ENCODE measurements around the gene DTX4.
A peak's percentile ranks its signal among the peaks of the same experiment; 100 is the strongest.

Gene DTX4

DNA sequence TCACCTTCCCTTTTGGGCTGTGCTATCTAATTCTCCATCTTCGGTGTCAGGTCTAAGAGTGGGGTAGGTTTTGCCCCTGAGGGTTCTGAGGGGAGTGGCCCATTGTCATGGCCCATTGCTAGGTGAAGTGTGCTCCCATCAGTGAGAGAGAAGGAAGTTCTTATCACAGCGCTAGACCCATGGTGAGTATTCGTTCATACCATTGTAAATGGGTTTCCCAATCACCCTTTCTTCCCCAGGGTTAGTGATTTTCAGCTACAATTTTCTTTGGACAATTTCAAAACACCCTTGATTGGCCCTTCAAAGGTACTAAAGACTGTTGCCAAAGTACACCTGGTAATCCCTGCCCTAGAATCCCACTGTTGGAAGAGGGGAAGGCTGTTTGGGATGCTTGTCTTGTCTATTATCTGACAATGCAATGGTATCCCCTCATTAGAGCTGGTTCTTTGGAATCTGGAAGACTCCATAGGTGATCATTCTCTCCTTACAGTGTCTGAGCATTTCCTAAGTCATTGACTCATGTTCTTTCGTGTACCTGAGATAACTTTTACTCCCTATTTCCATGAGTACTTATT lies 20.6 kb downstream of the DTX4 start:
- no peak overlapping the region for H3K4me3 ChIP-seq (ENCODE audit: low read length)
- TF ChIP-seq, protein P1, sequence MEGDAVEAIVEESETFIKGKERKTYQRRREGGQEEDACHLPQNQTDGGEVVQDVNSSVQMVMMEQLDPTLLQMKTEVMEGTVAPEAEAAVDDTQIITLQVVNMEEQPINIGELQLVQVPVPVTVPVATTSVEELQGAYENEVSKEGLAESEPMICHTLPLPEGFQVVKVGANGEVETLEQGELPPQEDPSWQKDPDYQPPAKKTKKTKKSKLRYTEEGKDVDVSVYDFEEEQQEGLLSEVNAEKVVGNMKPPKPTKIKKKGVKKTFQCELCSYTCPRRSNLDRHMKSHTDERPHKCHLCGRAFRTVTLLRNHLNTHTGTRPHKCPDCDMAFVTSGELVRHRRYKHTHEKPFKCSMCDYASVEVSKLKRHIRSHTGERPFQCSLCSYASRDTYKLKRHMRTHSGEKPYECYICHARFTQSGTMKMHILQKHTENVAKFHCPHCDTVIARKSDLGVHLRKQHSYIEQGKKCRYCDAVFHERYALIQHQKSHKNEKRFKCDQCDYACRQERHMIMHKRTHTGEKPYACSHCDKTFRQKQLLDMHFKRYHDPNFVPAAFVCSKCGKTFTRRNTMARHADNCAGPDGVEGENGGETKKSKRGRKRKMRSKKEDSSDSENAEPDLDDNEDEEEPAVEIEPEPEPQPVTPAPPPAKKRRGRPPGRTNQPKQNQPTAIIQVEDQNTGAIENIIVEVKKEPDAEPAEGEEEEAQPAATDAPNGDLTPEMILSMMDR (conservative IDR thresholded peaks at IDR 0.05; ENCODE audit: low read depth, low read length), result no peak
- no peak for DNase-seq (ENCODE audit: low read depth)

DNA sequence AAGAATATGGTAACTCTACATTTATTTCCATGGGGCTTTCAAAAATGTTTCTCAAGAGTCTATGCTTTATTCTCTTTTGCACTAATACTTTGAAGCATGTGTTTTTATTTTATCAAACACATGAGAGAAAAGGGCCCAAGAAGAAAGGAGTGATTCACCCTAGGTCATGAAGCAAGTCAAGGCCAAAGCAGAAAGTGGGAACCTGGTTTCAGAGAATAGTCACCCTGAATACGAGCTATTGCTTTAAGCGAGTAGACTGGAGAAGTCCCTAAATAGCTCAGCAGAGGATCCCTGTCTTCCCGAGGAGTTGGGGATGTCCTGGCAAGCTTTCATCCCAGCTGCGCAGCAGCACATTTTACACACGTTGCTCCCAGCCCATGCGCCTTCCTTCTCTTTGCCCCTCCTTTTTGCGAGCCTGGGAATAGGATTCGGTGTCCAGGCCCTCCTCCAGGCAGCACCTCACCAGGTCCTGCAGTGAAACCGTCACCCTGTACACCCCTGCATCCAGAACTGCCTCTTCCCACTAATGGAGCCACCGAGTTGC lies 21.7 kb downstream of the DTX4 start:
- H3K4me3 ChIP-seq (ENCODE audit: low read length), result no peak overlapping the region
- DNase-seq (ENCODE audit: low read depth), result no peak
- TF ChIP-seq, protein P1 (conservative IDR thresholded peaks at IDR 0.05; ENCODE audit: low read depth, low read length), result no peak

DNA sequence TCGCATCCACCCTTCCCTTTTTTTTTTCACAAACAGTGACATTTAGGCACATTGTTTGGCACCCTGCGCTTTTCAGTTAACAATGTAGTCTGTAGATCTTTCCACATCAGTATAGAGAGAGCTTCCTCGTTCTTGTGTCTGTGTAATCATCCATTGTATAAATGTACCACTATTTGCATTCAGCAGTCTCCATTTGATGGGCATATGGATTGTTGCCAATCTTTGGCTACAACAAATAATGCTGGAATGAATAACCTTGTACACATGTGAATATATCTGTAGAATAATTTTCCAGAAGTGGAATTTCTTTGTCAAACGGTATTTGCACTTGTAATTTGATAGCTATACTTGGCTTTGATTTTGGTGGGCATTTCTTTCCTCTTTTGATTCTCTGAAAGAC lies 23.7 kb downstream of the DTX4 start:
- TF ChIP-seq, protein P1 (conservative IDR thresholded peaks at IDR 0.05; ENCODE audit: low read depth, low read length), result no peak
- DNase-seq (ENCODE audit: low read depth), result no peak
- no peak overlapping the region for H3K4me3 ChIP-seq (ENCODE audit: low read length)

DNA sequence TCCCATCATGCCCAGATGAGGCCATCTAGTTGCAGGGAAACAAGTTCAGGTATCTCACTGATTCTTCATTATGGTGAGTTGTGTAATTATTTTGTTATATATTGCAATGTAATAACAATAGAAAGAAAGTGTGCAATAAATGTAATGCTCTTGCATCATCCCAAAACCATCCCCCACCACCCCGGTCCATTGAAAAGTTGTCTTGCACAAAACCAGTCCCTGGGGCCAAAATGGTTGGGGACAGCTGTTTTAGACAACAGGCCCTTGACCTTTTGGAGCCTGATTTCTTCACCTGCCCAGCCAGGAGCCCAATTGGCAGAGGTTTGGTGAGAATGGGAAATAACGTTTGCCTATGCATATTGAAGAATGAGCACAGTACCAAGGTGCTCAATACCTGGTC lies 24.8 kb downstream of the DTX4 start:
- H3K4me3 ChIP-seq (ENCODE audit: low read length), result no peak overlapping the region
- DNase-seq (ENCODE audit: low read depth), result no peak
- TF ChIP-seq, protein P1 (conservative IDR thresholded peaks at IDR 0.05; ENCODE audit: low read depth, low read length), result no peak

DNA sequence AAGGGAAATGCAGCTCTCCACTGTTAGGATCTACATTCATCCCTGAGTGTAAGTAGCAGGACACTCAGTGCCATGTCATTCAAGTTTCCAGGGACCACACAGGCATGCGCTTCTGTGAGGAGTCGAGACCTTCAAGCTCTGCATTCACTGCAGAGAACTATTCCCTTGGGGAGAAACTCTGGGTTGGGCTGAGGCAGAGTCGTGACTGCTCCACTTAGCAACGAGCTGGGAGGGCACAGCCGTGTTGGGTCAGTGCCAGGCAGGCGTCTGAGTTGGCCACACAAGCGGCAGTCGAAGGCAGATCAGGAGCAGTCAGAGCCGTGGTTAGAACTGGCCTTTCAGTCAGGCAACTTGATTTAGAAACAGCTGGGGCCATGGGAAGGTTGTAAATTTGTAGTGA lies 26.1 kb downstream of the DTX4 start:
- H3K4me3 ChIP-seq (ENCODE audit: low read length), result no peak overlapping the region
- DNase-seq (ENCODE audit: low read depth), result peak; percentile 59
- TF ChIP-seq, protein P1 (conservative IDR thresholded peaks at IDR 0.05; ENCODE audit: low read depth, low read length), result no peak

DNA sequence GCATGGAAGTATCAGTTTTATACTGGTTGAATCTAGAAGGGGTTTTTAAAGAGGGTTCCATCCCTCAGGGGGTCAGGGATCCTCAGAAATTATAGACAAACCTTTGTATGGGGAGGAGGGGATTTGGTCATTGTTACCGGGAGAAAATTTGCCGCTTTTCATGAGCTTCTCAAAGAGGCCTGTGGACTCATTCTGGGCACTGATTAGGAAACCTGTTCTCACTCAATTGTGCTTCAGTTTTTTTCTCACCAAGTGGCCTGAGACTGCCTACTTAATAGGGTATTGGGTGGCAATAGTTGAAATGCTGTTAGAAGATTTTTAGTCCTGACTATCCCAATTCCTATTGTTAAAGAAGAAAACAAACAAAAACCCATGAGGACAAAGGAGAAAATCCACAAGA lies 26.8 kb downstream of the DTX4 start:
- TF ChIP-seq, protein P1 (conservative IDR thresholded peaks at IDR 0.05; ENCODE audit: low read depth, low read length), result no peak
- no peak for DNase-seq (ENCODE audit: low read depth)
- H3K4me3 ChIP-seq (ENCODE audit: low read length), result no peak overlapping the region

Data from retinal pigment epithelial cell (primary cell).